ENCODE data around the gene VWA7.

DNA sequence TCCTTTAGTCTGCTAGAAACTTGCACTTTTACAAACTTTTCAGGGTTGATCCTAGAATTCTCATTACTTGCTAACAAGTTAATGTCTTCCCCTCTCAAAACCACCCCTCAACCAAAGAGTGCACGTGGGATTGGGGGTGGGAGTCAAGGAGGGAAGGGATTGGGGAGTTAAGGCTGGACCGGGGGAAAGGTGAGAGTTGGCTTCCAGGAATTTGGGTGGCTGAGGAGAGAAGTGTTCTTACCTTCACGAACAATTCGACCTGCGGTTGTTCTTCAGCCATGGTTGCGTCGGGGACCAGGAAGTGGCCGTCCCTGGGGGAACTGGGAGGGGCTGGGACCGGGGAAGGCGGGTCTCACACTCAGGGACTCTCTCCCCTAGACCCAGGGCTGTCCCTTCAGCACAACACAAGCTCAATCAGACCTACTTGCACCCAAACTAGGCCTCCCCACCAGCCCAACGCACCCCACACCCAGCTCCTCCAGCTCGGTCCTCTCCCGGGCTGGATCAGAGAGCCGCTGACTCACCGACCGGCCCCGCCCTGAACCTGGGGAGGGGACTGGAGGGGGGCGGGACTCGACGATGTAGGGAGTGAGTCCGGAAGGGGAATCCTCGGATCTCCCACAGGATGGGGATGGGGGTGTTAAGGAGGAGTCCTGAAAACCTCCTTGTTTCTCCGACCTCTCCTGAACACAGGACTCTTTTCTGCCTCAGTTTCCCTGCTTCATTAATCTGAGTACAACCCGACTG, 40.9 kb downstream of the VWA7 start, which contains the start of gene CLIC1:
- TF ChIP-seq POLR2A (IDR thresholded peaks at IDR 0.05): peak; percentile 61 to 86
- TF ChIP-seq, protein P1, sequence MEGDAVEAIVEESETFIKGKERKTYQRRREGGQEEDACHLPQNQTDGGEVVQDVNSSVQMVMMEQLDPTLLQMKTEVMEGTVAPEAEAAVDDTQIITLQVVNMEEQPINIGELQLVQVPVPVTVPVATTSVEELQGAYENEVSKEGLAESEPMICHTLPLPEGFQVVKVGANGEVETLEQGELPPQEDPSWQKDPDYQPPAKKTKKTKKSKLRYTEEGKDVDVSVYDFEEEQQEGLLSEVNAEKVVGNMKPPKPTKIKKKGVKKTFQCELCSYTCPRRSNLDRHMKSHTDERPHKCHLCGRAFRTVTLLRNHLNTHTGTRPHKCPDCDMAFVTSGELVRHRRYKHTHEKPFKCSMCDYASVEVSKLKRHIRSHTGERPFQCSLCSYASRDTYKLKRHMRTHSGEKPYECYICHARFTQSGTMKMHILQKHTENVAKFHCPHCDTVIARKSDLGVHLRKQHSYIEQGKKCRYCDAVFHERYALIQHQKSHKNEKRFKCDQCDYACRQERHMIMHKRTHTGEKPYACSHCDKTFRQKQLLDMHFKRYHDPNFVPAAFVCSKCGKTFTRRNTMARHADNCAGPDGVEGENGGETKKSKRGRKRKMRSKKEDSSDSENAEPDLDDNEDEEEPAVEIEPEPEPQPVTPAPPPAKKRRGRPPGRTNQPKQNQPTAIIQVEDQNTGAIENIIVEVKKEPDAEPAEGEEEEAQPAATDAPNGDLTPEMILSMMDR (IDR thresholded peaks at IDR 0.05): no peak
